ENCODE results near the gene FARS2.

DNA sequence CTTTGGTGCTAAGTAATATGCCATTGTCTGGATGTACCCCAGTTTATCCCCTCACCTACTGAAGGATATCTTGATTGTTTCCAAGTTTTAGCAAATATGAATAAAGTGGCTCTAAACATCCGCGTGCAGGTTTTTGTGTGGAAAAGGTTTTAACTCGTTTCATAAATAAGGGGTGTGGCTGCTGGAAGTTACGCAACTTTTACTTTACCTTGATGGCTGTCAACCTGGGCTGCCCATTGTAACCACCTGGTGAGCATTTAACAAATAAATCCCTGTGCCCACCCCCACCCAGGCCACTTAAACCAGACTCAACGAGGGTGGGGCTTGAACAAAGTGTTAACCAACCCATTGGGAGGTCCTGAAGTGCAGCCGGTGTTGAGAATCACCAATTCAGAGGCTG lies 557.6 kb downstream of the FARS2 start:
- TF ChIP-seq CTCF (conservative IDR thresholded peaks at IDR 0.05; ENCODE audit: low read length) (no peak), EZH2phosphoT487 (IDR thresholded peaks at IDR 0.05; ENCODE audit: borderline replicate concordance, low read depth, low read length) (no peak)
